Ovary (tissue), 9 donors: ENCODE data around the gene RNF10. TPM values are rescaled to one million over a fixed set of nuclear protein-coding genes. Genes with fewer than 3 reads are reported as not detected.
"Not testable (repeated sequence)": the region's sequence is repeated elsewhere in the genome, so short reads cannot be mapped to it uniquely, and the experiment has no call there.

Experiments
- DNase-seq, 5 donors: peaks; one replicate each; pipeline ENCODE4 v3.0.0-alpha.2; 2019 to 2020
- H3K27ac ChIP-seq, 2 donors: fragments of 200-600 bp; one replicate each; pipeline versions ENCODE4 v1.5.1 to v1.8.0; 2019 to 2022
- H3K27me3 ChIP-seq: fragments of 200-600 bp; one replicate; pipeline ENCODE4 v1.8.0; 2022
- H3K36me3 ChIP-seq: fragments of 200-600 bp; sonication (generic); one replicate; pipeline ENCODE4 v1.5.1; 2019
- H3K4me1 ChIP-seq: one replicate; pipeline ENCODE4 v1.8.1; 2013; ENCODE audit warnings: mild to moderate bottlenecking, moderate library complexity; ENCODE audit not compliant: insufficient read depth
- H3K4me3 ChIP-seq: fragments of 200-600 bp; sonication (generic); one replicate; pipeline ENCODE4 v1.5.1; 2017
- H3K9me3 ChIP-seq, 2 donors: fragments of 200-600 bp in 1 of 2; sonication (generic) in 1 of 2; one replicate each; pipeline versions ENCODE4 v1.5.1 to v1.8.1; 2013 to 2019; ENCODE audit warnings: mild to moderate bottlenecking in 1 of 2, moderate library complexity in 1 of 2
- CTCF ChIP-seq, 3 donors: fragments of 450-650 bp in 2 of 3; fragments of 200-600 bp in 1 of 3; IDR thresholded peaks; one replicate each; pipeline versions ENCODE4 v1.5.1 to v1.8.0; 2016 to 2022; ENCODE audit warnings: antibody characterized with exemption in 3 of 3, mild to moderate bottlenecking in 1 of 3
- EP300 ChIP-seq: sonication (generic); formaldehyde crosslinking; IDR thresholded peaks from one replicate; pipeline ENCODE4 v1.6.1; 2017; ENCODE audit warnings: antibody characterized with exemption
- POLR2A ChIP-seq: fragments of 450-650 bp; IDR thresholded peaks from one replicate; pipeline ENCODE4 v1.6.1; 2017; ENCODE audit warnings: antibody characterized with exemption, mild to moderate bottlenecking, moderate library complexity
- WGBS, 3 donors: extraction: QIAGEN DNeasy Blood & Tissue Kit in 1 of 3; methylation state at CpG; one replicate each; pipeline versions ENCODE4 v1.1.5 to v1.1.7; 2013 to 2017; 5-methylcytosine and 5-hydroxymethylcytosine counted together
- intact Hi-C, 4 donors: fragments of 100-400 bp; cut with DNase I; formaldehyde crosslinking; loops; one replicate each; pipeline versions ENCODE4 v1.11.0 to v1.15.1; 2022 to 2023
- polyA plus RNA-seq, 2 donors: library from polyadenylated mRNA; stranded (reverse); fragments of 200-250 nt in 1 of 2; fragments of 350-450 nt in 1 of 2; fragmentation: Illumina TruSeq in 1 of 2; extraction: RNeasy Lipid Tissue Mini Kit (QIAGEN cat#74804) in 1 of 2; gene quantifications; one replicate each; pipeline ENCODE4 v1.2.3, GENCODE V29; 2013 to 2014
- total RNA-seq, 7 donors: library from RNA; depleted of rRNA in 2 of 7; stranded (reverse); fragments of >200 nt in 2 of 7; fragmentation: NEBNext Ultra II Directional in 3 of 7; extraction: Animal tissue kit (Norgen Biotek cat#: 25700) in 3 of 7; gene quantifications; one replicate each; pipeline versions ENCODE4 v1.1.0 to v1.2.4, GENCODE V29; 2016 to 2023
- donor health status: DM: no; HTN: no; CAD: no; lungs with moderate emphysema.
- donor health status: DM: no; HTN: no; CAD: no.
- donor health status: Bipolar disorder and iron deficiency.
- donor health status: DM: yes; HTN: yes; CAD: no.
- donor health status: DM: no; HTN: no; CAD: no.
- donor health status: DM: yes; HTN: yes; CAD: no.

The RNF10 gene
- total and polyA plus RNA-seq, 9 donors = 59.7 to 190 (median 136) TPM

DNA sequence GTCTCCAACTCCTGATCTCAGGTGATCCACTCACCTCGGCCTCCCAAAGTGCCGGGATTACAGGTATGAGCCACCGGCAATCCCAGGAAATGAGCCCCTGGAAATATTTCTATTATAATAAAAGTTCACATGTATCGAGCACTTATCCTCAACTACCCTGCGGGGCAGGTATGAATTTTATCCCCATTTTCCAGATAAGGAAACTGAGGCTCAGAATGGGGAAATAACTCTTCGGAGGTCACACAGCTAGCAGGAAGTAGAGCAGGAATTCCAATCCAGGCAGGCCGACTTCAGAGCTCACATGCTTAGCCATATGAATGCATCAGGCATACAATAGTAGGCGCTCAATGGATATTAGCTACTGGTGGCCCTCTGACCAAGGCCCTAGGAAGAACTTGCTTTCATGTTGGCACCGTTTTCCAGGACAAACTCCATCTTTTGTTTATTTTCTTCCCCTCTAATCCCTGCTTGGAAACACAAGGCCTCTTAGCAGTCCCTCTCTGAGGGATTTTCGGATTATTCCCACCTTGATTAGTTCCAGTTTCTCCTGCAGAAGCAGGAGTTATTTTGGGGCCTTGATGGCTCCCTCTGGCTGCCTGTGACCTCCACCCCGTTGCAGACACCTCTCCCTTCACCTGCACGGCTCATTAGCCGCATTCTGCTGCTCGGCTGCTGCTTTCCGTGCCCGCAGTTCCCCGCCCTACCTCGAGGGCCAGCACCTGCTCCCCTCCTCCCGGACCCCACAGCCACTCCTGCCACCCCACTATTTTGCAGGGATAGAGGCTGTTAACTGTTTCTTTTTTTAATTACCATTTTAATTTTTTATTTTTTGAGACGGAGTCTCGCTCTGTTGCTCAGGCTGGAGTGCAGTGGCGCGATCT is 65.8 kb downstream of the RNF10 start:
- Histone ChIP-seq H3K27ac (no peak overlapping the region), H3K27me3 (no peaks in the 10 kb centered on the region), H3K9me3 (no peaks in the 10 kb centered on the region), H3K4me3 (no peak overlapping the region), H3K4me1 (no peaks in the 10 kb centered on the region), H3K36me3 (no peaks in the 10 kb centered on the region)
- intact Hi-C loops = no loop called here
- TF ChIP-seq POLR2A (no peak), CTCF (IDR thresholded peaks at IDR 0.05) (no peak), EP300 (no peak)
- no peak for DNase-seq
- 71 to 74% (median 71%) methylated on average over 23 of the region's 23 CpGs for WGBS, 3 donors

DNA sequence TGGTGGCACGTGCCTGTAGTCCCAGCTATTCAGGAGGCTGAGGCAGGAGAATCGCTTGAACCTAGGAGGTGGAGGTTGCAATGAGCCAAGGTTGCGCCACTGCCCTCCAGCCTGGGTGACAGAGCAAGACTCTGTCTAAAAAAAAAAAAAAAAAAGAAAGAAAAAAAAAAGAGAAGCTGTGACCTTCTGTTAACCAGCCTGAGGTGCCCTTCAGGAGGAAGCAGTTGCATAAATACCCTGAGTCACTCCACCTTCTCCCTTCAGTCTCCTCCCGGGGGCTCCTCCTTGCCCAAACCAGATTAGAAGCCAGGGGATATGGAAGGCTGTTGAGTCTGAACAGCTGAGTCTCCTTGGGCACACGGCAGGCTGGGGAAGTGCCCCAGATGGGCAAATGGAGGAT is 68.3 kb downstream of the RNF10 start:
- H3K4me3 ChIP-seq, H3K27ac ChIP-seq, H3K4me1 ChIP-seq, H3K27me3 ChIP-seq, H3K36me3 ChIP-seq, H3K9me3 ChIP-seq, DNase-seq, intact Hi-C loops: not testable (repeated sequence)
- WGBS, 3 donors = 65 to 68% (median 65%) methylated on average over 5 of the region's 5 CpGs

- H3K27me3 ChIP-seq = no peaks in the 10 kb centered on the region
- no peaks in the 10 kb centered on the region for H3K36me3 ChIP-seq
- intact Hi-C loops = no loop called here
- H3K4me1 ChIP-seq = no peaks in the 10 kb centered on the region
- TF ChIP-seq EP300 (no peak), POLR2A (no peak), CTCF (IDR thresholded peaks at IDR 0.05) (no peak)
- H3K9me3 ChIP-seq = no peaks in the 10 kb centered on the region
- DNase-seq = no peak
- 69 to 81% (median 71%) methylated on average over 4 of the region's 4 CpGs for WGBS, 3 donors
- no peak overlapping the region for H3K4me3 ChIP-seq
- H3K27ac ChIP-seq = no peak overlapping the region
Observed at GRCh38 chr12:120610560-120610959, 76.4 kb downstream of the RNF10 start.

- WGBS, 3 donors = 75 to 83% (median 80%) methylated on average over 1 of the region's 1 CpG
- H3K27ac ChIP-seq, DNase-seq, H3K27me3 ChIP-seq, H3K4me3 ChIP-seq, intact Hi-C loops, H3K9me3 ChIP-seq, H3K36me3 ChIP-seq, H3K4me1 ChIP-seq: not testable (repeated sequence)
Observed at GRCh38 chr12:120611534-120611933, 77.4 kb downstream of the RNF10 start.

DNA sequence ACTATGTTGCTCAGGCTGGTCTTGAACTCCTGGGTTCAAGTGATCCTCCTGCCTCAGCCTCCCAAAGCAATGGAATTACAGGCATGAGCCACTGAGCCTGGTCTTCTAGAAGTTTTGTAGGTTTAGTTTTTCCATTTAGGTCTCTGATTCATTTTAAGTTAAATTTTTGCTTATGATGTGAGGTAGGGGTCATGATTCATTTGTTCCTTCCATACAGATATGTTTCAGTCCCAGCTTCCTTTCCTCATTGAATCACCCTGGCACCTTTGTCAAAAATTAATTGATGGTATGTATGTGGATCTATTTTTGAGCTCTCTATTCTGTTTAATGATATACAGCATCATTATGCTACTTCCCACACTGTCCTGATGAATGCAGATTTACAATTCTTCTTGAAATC is 80.7 kb downstream of the RNF10 start:
- no peaks in the 10 kb centered on the region for H3K27me3 ChIP-seq
- intact Hi-C loops = no loop called here
- no peaks in the 10 kb centered on the region for H3K9me3 ChIP-seq
- H3K4me1 ChIP-seq = no peaks in the 10 kb centered on the region
- DNase-seq = no peak
- H3K36me3 ChIP-seq = no peaks in the 10 kb centered on the region
- no peak overlapping the region for H3K27ac ChIP-seq
- no peak overlapping the region for H3K4me3 ChIP-seq
- TF ChIP-seq CTCF (IDR thresholded peaks at IDR 0.05) = no peak
- no peak for TF ChIP-seq EP300
- no peak for TF ChIP-seq POLR2A

DNA sequence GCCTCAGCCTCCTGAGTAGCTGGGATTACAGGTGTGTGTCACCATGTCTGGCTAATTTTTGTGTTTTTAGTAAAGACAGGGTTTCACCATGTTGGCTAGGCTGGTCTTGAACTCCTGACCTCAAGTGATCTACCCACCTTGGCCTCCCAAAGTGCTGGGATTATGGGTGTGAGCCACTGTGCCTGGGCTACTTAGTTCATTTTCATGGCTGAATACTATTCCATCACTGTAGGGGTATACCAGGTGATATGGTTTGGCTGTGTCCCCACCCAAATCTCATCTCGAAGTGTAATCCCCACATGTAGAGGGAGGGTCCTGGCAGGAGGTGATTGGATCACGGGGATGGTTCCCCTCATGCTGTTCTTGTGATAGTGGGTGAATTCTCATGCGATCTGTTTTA is 83.0 kb downstream of the RNF10 start:
- H3K4me1 ChIP-seq, H3K27me3 ChIP-seq, H3K36me3 ChIP-seq, H3K9me3 ChIP-seq, intact Hi-C loops, H3K27ac ChIP-seq, DNase-seq, H3K4me3 ChIP-seq: not testable (repeated sequence)
- 80 to 87% (median 84%) methylated on average over 3 of the region's 3 CpGs for WGBS, 3 donors

- 90 to 94% (median 93%) methylated on average over 4 of the region's 4 CpGs for WGBS, 3 donors
- intact Hi-C loops, H3K4me3 ChIP-seq, H3K9me3 ChIP-seq, H3K4me1 ChIP-seq, H3K27ac ChIP-seq, DNase-seq, H3K36me3 ChIP-seq, H3K27me3 ChIP-seq: not testable (repeated sequence)
Observed at GRCh38 chr12:120617767-120618166, 83.6 kb downstream of the RNF10 start.
